Endothelial cell (in vitro differentiated cells): ENCODE measurements around the gene ATP10B. TPM values are rescaled to one million over a fixed set of nuclear protein-coding genes. Genes with fewer than 3 reads are reported as not detected.

Experiments used
- DNase-seq: peaks from one replicate; pipeline ENCODE4 v3.0.0; 2021; ENCODE audit warnings: low spot score
- H3K27ac Mint-ChIP-seq: one replicate; pipeline ENCODE4 v1.8.0; 2021; ENCODE audit warnings: mixed read lengths, inconsistent platforms; ENCODE audit not compliant: unreplicated experiment
- H3K27me3 Mint-ChIP-seq: one replicate; pipeline ENCODE4 v1.8.0; 2021; ENCODE audit warnings: mild to moderate bottlenecking, moderate library complexity, mixed read lengths, inconsistent platforms; ENCODE audit not compliant: unreplicated experiment
- H3K36me3 Mint-ChIP-seq: one replicate; pipeline ENCODE4 v1.8.0; 2021; ENCODE audit warnings: mild to moderate bottlenecking, low read depth, mixed read lengths, inconsistent platforms; ENCODE audit not compliant: unreplicated experiment
- H3K4me1 Mint-ChIP-seq: one replicate; pipeline ENCODE4 v1.8.0; 2021; ENCODE audit warnings: mild to moderate bottlenecking, mixed read lengths, inconsistent platforms; ENCODE audit not compliant: unreplicated experiment
- H3K4me3 Mint-ChIP-seq: one replicate; pipeline ENCODE4 v1.8.0; 2021; ENCODE audit warnings: mild to moderate bottlenecking, mixed read lengths, inconsistent platforms; ENCODE audit not compliant: unreplicated experiment
- H3K9me3 Mint-ChIP-seq: one replicate; pipeline ENCODE4 v1.8.0; 2021; ENCODE audit warnings: mixed read lengths, inconsistent platforms; ENCODE audit not compliant: unreplicated experiment
- total RNA-seq: library from RNA; stranded (reverse); fragmentation: NEBNext Ultra II Directional; extraction: Animal tissue kit (Norgen Biotek cat#: 25700); gene quantifications from one replicate; pipeline ENCODE4 v1.2.1, GENCODE V29; 2021; ENCODE audit not compliant: unreplicated experiment
- TF ChIP-seq, protein P1 (sequence below): fragments of 200-600 bp; sonication (generic); IDR thresholded peaks from one replicate; pipeline ENCODE4 v1.5.0; 2021; ENCODE audit warnings: antibody characterized with exemption; ENCODE audit not compliant: unreplicated experiment

Gene ATP10B
- total RNA-seq, 1 donor from 2014 or later, result not detected

GRCh38 chr5:160793530-160793899, 58.5 kb downstream of the ATP10B start:
- Mint-ChIP-seq H3K9me3 (no peaks in the 10 kb centered on the region), H3K36me3 (no peaks in the 10 kb centered on the region), H3K4me1 (no peaks in the 10 kb centered on the region), H3K27ac (no peak overlapping the region), H3K4me3 (no peak overlapping the region), H3K27me3 (no peaks in the 10 kb centered on the region)
- DNase-seq, result no peak
- TF ChIP-seq, protein P1, sequence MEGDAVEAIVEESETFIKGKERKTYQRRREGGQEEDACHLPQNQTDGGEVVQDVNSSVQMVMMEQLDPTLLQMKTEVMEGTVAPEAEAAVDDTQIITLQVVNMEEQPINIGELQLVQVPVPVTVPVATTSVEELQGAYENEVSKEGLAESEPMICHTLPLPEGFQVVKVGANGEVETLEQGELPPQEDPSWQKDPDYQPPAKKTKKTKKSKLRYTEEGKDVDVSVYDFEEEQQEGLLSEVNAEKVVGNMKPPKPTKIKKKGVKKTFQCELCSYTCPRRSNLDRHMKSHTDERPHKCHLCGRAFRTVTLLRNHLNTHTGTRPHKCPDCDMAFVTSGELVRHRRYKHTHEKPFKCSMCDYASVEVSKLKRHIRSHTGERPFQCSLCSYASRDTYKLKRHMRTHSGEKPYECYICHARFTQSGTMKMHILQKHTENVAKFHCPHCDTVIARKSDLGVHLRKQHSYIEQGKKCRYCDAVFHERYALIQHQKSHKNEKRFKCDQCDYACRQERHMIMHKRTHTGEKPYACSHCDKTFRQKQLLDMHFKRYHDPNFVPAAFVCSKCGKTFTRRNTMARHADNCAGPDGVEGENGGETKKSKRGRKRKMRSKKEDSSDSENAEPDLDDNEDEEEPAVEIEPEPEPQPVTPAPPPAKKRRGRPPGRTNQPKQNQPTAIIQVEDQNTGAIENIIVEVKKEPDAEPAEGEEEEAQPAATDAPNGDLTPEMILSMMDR, result no peak

DNA sequence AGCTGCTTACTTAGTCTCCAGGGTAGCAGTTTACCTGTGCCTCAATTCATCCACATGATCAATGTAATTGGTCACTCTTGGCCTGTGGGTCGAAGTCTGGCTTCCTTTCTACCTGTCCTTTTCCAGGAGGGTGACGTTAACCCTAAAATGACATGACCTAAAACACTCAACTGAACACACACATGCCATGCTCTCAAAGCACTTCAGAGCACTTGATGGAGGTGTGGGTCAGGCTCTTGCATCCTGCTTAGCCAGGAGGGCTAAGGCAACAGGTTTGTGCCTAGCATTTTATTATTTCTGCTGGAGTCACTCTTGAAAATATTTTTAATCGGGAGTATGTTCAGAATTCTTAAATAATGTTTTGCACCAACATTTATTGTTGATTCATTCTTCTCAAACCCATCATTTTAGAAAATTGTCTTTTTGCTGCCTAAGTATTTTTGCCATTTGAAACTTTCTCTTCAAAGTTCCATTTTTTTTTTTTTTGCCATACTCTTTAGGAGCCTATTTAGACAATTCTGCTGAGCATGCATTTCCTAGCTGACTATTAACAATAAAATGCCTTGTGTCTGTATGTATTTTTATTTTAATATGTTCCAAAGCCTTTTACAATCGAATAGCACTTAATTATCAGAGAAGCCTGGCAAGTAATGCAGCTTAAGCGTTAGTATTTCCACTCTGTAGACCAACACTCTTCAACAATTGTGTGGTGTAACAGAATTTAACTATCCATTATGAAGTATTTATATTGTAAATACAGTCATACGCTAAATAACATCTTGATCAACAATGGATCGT, 59.1 kb downstream of the ATP10B start:
- no peak overlapping the region for H3K27ac Mint-ChIP-seq
- H3K27me3 Mint-ChIP-seq, result no peaks in the 10 kb centered on the region
- no peaks in the 10 kb centered on the region for H3K36me3 Mint-ChIP-seq
- no peaks in the 10 kb centered on the region for H3K9me3 Mint-ChIP-seq
- H3K4me1 Mint-ChIP-seq, result no peaks in the 10 kb centered on the region
- DNase-seq, result no peak
- TF ChIP-seq, protein P1, result no peak
- H3K4me3 Mint-ChIP-seq, result no peak overlapping the region

DNA sequence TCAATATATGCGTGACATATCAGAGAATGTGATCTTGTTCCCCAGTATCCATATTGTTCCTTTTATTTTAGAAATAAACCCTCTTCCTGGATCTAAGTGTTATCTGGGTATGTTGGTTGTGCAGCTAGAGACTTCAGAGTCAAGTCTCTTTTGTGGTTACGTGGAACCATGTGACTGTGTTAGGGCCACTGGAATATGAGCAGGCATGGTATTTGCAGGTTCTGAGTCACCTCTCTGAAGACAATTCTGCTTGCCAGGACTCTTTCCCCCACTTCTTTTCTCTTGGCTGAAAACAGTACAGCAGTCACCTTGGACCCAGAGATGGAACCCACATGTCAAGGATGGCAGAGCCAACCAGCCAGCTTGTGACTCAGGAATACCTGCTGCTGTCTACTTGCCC, 59.7 kb downstream of the ATP10B start:
- H3K27me3 Mint-ChIP-seq, result no peaks in the 10 kb centered on the region
- no peak overlapping the region for H3K27ac Mint-ChIP-seq
- TF ChIP-seq, protein P1, result no peak
- H3K36me3 Mint-ChIP-seq, result no peaks in the 10 kb centered on the region
- H3K4me1 Mint-ChIP-seq, result no peaks in the 10 kb centered on the region
- no peak overlapping the region for H3K4me3 Mint-ChIP-seq
- no peaks in the 10 kb centered on the region for H3K9me3 Mint-ChIP-seq
- DNase-seq, result no peak

DNA sequence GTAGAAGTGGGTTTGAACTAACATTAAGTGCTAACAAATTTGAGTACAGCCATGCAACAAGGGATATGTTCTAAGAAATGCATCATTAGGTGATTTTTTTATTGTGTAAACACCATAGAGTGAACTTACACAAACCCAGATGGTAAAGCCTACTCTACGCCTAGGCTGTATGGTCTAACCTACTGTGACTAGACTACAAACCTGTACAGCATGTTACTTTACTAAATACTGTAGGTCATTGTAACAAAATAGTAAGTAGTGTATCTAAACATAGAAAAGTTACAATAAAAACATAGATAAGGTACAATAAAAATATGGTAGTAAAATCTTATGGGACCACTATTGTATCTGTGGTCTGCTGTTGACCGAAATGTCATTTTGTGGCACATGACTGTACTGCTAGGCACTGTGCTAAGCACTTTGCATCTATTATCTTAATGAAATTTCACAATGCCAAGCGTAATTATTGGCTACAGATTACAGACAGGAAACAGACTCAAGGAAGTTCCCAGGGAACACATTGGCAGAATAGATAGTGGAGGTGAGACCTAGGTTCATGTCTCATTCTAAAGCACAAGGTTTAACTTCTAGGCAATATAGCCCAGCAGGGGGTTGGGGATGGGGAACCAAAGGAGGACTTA, 62.7 kb downstream of the ATP10B start:
- Mint-ChIP-seq H3K27ac (no peak overlapping the region), H3K4me1 (no peaks in the 10 kb centered on the region), H3K9me3 (no peaks in the 10 kb centered on the region), H3K36me3 (no peaks in the 10 kb centered on the region), H3K4me3 (no peak overlapping the region), H3K27me3 (no peaks in the 10 kb centered on the region)
- DNase-seq, result no peak
- TF ChIP-seq, protein P1, result no peak

DNA sequence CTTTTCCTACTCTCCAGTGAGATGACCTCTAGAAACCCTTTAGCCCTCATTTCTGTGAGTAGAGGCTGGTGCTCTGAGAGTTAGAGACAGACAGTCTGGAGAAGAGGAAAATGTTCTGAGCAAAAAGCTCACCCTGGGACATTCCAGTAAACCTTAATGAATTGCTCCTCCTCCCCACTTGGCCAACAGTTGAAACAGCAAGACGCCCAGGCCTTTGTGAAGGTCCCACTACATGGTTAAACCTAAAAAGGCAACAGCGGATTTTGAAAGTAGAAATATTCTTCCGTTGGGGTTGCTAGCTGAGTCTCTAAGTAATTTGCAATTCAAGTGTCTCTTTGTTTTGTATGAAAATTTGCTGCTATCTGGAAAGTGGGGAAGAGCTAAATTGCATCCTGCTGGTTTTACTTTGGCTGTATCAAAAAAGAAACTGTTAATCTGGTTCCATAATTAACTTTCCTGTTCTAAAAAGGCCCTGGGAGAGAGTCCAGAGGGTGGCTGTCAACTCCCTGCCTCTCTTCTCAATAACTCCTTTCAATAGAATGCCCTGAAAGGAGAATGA, 63.8 kb downstream of the ATP10B start:
- Mint-ChIP-seq H3K36me3 (no peaks in the 10 kb centered on the region), H3K27me3 (no peaks in the 10 kb centered on the region), H3K4me1 (no peaks in the 10 kb centered on the region), H3K27ac (no peak overlapping the region), H3K4me3 (no peak overlapping the region), H3K9me3 (no peaks in the 10 kb centered on the region)
- TF ChIP-seq, protein P1, result no peak
- no peak for DNase-seq
